Stimulated activated memory B cell treated with anti-CD40 and anti-IgM and Interleukin-4, amounts not matched to agents 10 μg/mL and 1 μg/mL and 100 μg/mL, for 72 hours (primary cell): ENCODE data around the gene DHX16.
"Not testable (repeated sequence)": the region's sequence is repeated elsewhere in the genome, so short reads cannot be mapped to it uniquely, and the experiment has no call there.

Experiments
- ATAC-seq: fragments of 150-1000 bp; cut with Tn5 transposase; 2 replicates; pipeline ENCODE4 v1.10.0; 2021
- H3K27ac Mint-ChIP-seq: one replicate; pipeline ENCODE4 v1.8.0; 2022; ENCODE audit warnings: mild to moderate bottlenecking, mixed read lengths
- H3K27me3 Mint-ChIP-seq: one replicate; pipeline ENCODE4 v1.8.0; 2022; ENCODE audit warnings: mixed read lengths
- H3K36me3 Mint-ChIP-seq: one replicate; pipeline ENCODE4 v1.8.0; 2022; ENCODE audit warnings: mixed read lengths
- H3K4me1 Mint-ChIP-seq: one replicate; pipeline ENCODE4 v1.8.0; 2022; ENCODE audit warnings: mixed read lengths
- H3K4me3 Mint-ChIP-seq: one replicate; pipeline ENCODE4 v1.8.0; 2022; ENCODE audit warnings: mild to moderate bottlenecking, moderate library complexity, mixed read lengths
- H3K9me3 Mint-ChIP-seq: one replicate; pipeline ENCODE4 v1.8.0; 2022; ENCODE audit warnings: mixed read lengths

Gene DHX16

GRCh38 chr6:30670760-30671527, 1.9 kb downstream of the DHX16 start:
- H3K36me3 Mint-ChIP-seq = peaks cover 34% of the 10 kb centered on the region
- H3K4me1 Mint-ChIP-seq = peaks cover 40% of the 10 kb centered on the region
- H3K27ac Mint-ChIP-seq = peak overlapping the region; percentile 81
- no peaks in the 10 kb centered on the region for H3K9me3 Mint-ChIP-seq
- ATAC-seq = no peak
- H3K27me3 Mint-ChIP-seq = no peaks in the 10 kb centered on the region
- peak overlapping the region; percentile 89 for H3K4me3 Mint-ChIP-seq

GRCh38 chr6:30666300-30666699, 6.5 kb downstream of the DHX16 start:
- not testable (repeated sequence) for H3K27ac Mint-ChIP-seq, H3K4me3 Mint-ChIP-seq, H3K9me3 Mint-ChIP-seq, ATAC-seq, H3K27me3 Mint-ChIP-seq
- Mint-ChIP-seq H3K36me3 (peaks cover 67% of the 10 kb centered on the region), H3K4me1 (peaks cover 19% of the 10 kb centered on the region)

- Mint-ChIP-seq H3K4me1 (peaks cover 8% of the 10 kb centered on the region), H3K27me3 (no peaks in the 10 kb centered on the region), H3K27ac (no peak overlapping the region), H3K36me3 (peaks cover 62% of the 10 kb centered on the region), H3K4me3 (no peak overlapping the region), H3K9me3 (no peaks in the 10 kb centered on the region)
- no peak for ATAC-seq
These were observed 7.6 kb downstream of the DHX16 start for GRCh38 chr6:30664994-30665767.

- not testable (repeated sequence) for H3K4me3 Mint-ChIP-seq, ATAC-seq, H3K9me3 Mint-ChIP-seq, H3K27ac Mint-ChIP-seq, H3K4me1 Mint-ChIP-seq, H3K27me3 Mint-ChIP-seq
- H3K36me3 Mint-ChIP-seq = peaks cover 78% of the 10 kb centered on the region
These were observed 14.9 kb downstream of the DHX16 start for GRCh38 chr6:30657922-30658321.

DNA sequence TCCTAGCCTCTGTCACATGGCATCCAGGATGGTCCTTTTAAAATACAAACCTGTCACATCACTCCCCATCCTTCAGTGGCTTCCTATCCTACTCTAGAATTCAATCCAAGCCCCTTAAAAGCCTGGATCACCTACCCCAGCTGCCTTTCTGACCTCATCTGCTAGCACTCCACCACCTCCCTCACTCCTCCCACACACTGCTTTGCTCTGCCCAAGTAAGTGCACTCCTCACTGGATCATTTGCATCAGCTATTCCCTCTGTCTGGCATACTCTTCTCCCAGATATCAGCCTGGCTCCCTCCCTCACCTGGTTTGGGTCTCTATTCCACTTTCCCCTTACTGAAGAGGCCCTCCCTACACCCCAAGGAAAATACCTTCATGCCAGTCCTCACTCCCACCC, 15.4 kb downstream of the DHX16 start:
- ATAC-seq = no peak
- no peaks in the 10 kb centered on the region for H3K27me3 Mint-ChIP-seq
- H3K9me3 Mint-ChIP-seq = no peaks in the 10 kb centered on the region
- no peak overlapping the region for H3K27ac Mint-ChIP-seq
- no peak overlapping the region for H3K4me3 Mint-ChIP-seq
- no peaks in the 10 kb centered on the region for H3K4me1 Mint-ChIP-seq
- H3K36me3 Mint-ChIP-seq = peaks cover 78% of the 10 kb centered on the region

DNA sequence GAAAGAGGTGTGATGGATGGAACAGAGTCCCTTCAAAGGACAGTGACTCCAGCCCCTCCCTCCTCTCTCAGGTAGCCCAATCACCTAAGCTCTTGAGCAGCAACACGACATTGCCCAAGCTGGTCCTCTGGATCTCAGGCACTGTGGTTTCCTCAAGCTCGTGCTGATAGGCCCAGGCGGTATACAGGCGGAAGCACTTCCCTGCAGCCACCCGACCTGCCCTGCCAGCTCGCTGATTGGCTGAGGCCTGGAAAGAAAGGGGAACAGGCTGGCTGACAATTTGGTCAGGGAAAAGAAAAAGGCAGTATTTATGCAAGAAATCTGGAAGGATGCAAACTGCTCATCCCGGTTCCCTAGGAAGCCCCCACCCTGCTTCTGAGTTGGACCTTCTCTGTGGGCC, 16.3 kb downstream of the DHX16 start:
- H3K4me1 Mint-ChIP-seq = no peaks in the 10 kb centered on the region
- H3K4me3 Mint-ChIP-seq = no peak overlapping the region
- H3K27ac Mint-ChIP-seq = no peak overlapping the region
- H3K27me3 Mint-ChIP-seq = no peaks in the 10 kb centered on the region
- ATAC-seq = no peak
- H3K9me3 Mint-ChIP-seq = no peaks in the 10 kb centered on the region
- H3K36me3 Mint-ChIP-seq = peaks cover 76% of the 10 kb centered on the region

DNA sequence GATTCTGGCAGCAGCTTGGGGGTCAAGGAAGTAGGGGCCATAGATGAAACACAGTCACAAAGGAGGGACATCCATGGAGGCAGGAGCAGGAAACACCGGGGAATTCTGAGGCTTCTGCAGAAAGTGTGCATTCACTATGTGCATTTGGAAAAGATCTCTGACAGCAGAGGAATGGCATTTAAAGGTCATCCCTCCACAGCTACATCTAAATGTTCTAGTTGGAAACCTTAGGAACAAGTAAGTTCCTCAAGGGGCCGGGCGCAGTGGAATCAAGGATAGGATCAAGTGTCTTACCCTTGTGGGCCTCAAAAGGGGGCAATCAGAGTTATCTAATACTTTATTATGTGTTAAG, 17.1 kb downstream of the DHX16 start:
- Mint-ChIP-seq H3K9me3 (no peaks in the 10 kb centered on the region), H3K27me3 (no peaks in the 10 kb centered on the region), H3K36me3 (peaks cover 79% of the 10 kb centered on the region), H3K27ac (no peak overlapping the region), H3K4me1 (peaks cover 8% of the 10 kb centered on the region), H3K4me3 (no peak overlapping the region)
- ATAC-seq = no peak

- Mint-ChIP-seq H3K4me1 (peaks cover 8% of the 10 kb centered on the region), H3K27me3 (no peaks in the 10 kb centered on the region), H3K27ac (no peak overlapping the region), H3K36me3 (peaks cover 74% of the 10 kb centered on the region), H3K9me3 (no peaks in the 10 kb centered on the region), H3K4me3 (no peak overlapping the region)
- ATAC-seq = no peak
These were observed 17.7 kb downstream of the DHX16 start for GRCh38 chr6:30654798-30655742.

- H3K36me3 Mint-ChIP-seq = peaks cover 39% of the 10 kb centered on the region
- ATAC-seq = peak; percentile 34
These were observed 21.7 kb downstream of the DHX16 start for GRCh38 chr6:30651143-30651542.

GRCh38 chr6:30647242-30648116, 25.3 kb downstream of the DHX16 start:
- H3K27me3 Mint-ChIP-seq = no peaks in the 10 kb centered on the region
- H3K4me1 Mint-ChIP-seq = peaks cover 38% of the 10 kb centered on the region

More at GRCh38 chr6:30651143-30651542, 21.7 kb downstream of the DHX16 start:
- peak overlapping the region; percentile 90 for H3K27ac Mint-ChIP-seq
- peaks cover 19% of the 10 kb centered on the region for H3K4me1 Mint-ChIP-seq
- H3K9me3 Mint-ChIP-seq = no peaks in the 10 kb centered on the region
- H3K4me3 Mint-ChIP-seq = peak overlapping the region; percentile 50
- H3K27me3 Mint-ChIP-seq = no peaks in the 10 kb centered on the region

DNA sequence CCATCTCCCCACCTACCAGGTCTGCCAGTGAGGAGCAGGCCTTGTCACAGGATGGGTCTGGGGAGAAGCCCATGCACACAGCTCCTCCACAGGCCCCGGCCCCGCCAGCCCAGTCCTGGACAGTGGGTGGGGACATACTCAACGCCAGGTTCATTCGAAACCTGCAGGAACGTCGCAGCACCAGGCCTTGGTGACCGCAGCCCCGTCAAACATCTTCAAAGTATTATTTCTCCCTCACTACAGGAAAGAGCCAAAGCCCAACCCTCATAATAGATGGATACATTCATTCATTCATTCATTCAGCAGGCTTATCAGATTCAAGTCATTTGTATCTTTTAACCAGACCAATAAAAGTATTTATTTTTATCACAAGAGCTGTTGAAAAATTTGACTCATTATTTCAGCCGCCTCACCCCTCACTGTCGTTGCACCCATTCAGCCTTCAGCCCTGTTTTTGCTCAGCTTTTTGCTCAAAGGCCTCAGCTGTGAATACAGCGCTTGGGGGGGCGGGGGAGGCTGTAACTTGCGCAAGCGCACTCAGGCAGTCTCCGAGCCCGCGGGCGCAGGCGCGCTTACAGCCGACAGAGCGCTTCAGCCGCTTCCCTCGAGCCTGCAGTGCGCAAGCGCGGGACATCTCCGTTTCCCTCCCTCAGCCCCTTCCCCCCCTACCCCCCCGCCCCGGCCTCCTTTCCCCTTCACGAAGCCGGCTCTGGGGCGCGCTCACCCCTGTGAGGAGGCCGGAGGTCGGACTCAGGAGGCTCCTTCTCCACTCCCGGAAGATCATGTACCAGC, 26.2 kb downstream of the DHX16 start, which contains the start of gene C6orf136:
Gene C6orf136 (plus strand): TSS at position 684 of the 792 bp plus-strand sequence. CDS start 99 bp downstream, at position 783.
- peak within 1 kb of the TSS; percentile 90 for H3K27ac Mint-ChIP-seq
- peaks cover 38% of the 10 kb centered on the region for H3K4me1 Mint-ChIP-seq
- H3K9me3 Mint-ChIP-seq = no peaks in the 10 kb centered on the region
- peaks cover 37% of the 10 kb centered on the region for H3K36me3 Mint-ChIP-seq
- H3K4me3 Mint-ChIP-seq = peak within 1 kb of the TSS; percentile 91
- H3K27me3 Mint-ChIP-seq = no peaks in the 10 kb centered on the region
- ATAC-seq = peak; percentile 86

More at GRCh38 chr6:30647242-30648116, 25.3 kb downstream of the DHX16 start:
- peak; percentile 88 for ATAC-seq
- Mint-ChIP-seq H3K36me3 (peaks cover 40% of the 10 kb centered on the region), H3K27ac (peak overlapping the region; percentile 90), H3K9me3 (no peaks in the 10 kb centered on the region), H3K4me3 (peak overlapping the region; percentile 91)

DNA sequence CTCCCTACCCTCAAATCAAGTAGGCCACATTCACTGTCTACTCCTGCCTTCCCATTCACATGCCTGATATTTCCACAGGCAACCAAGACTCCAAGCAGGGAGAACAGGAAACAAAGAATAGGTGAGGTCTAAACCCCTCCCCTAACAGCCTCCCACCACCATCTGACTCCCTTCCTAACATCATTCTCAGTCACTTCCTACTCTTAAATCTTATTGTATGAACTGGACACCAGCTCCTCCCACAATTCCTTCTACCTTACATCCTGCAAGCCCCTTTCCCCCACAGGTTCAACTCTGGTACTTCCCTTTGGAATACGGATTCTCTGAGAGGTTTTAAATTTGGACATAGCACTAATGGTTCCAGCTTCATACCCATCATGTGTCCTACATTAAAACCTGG, 26.8 kb downstream of the DHX16 start:
- Mint-ChIP-seq H3K9me3 (no peaks in the 10 kb centered on the region), H3K27ac (peak overlapping the region; percentile 90), H3K4me3 (no peak overlapping the region), H3K4me1 (peaks cover 33% of the 10 kb centered on the region), H3K36me3 (peaks cover 36% of the 10 kb centered on the region), H3K27me3 (no peaks in the 10 kb centered on the region)
- no peak for ATAC-seq

DNA sequence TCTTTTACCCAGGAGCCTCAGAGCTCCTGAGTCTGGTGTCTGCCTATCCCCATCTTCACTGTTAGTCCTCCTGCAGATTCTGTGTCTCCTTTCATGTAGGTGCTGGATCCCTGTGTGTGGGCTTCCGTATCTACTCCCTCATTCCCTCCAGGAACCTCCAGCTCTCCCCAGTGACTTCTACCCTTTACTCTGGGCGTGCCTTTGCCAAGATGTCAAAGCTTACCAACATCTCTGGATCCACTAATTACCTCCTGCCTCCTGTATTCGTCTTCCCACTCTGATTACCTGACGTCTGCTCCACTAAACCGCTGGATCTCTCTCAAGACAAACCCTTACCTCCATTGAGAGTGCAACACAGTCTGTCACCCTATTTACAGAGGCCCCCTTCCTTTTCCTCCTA, 28.0 kb downstream of the DHX16 start:
- Mint-ChIP-seq H3K27ac (peak overlapping the region; percentile 90), H3K4me1 (peaks cover 30% of the 10 kb centered on the region), H3K4me3 (no peak overlapping the region), H3K9me3 (no peaks in the 10 kb centered on the region), H3K27me3 (no peaks in the 10 kb centered on the region), H3K36me3 (peaks cover 36% of the 10 kb centered on the region)
- ATAC-seq = no peak
